Cardiac muscle cell (in vitro differentiated cells and primary cell): ENCODE measurements around the gene RTP2. TPM values are rescaled to one million over a fixed set of nuclear protein-coding genes. Genes with fewer than 3 reads are reported as not detected.
"Not testable (repeated sequence)": the region's sequence is repeated elsewhere in the genome, so short reads cannot be mapped to it uniquely, and the experiment has no call there.

Experiments
- DNase-seq, 2 donors: peaks; one replicate each; pipeline versions ENCODE4 v3.0.0 to v3.0.0-alpha.2; 2010 to 2017; ENCODE audit warnings: low read depth in 1 of 2, low spot score in 1 of 2
- H3K27ac ChIP-seq: fragments of 200-600 bp; sonication (generic); 2 replicates; pipeline ENCODE4 v1.5.1; 2016
- H3K27me3 ChIP-seq: fragments of 200-600 bp; sonication (generic); 2 replicates; pipeline ENCODE4 v1.6.0; 2016; ENCODE audit warnings: control low read depth
- H3K36me3 ChIP-seq: fragments of 200-600 bp; sonication (generic); 2 replicates; pipeline ENCODE4 v1.5.1; 2016; ENCODE audit warnings: control low read depth
- H3K4me1 ChIP-seq: fragments of 200-600 bp; sonication (generic); 2 replicates; pipeline ENCODE4 v1.8.1; 2017; ENCODE audit warnings: low read depth, mild to moderate bottlenecking, mixed run types
- H3K4me3 ChIP-seq: fragments of 200-600 bp; sonication (generic); 2 replicates; pipeline ENCODE4 v1.5.1; 2016; ENCODE audit warnings: mild to moderate bottlenecking
- H3K9me3 ChIP-seq: fragments of 200-600 bp; sonication (generic); 2 replicates; pipeline ENCODE4 v1.5.1; 2017; ENCODE audit warnings: low read depth, mild to moderate bottlenecking, control low read depth
- polyA plus RNA-seq: library from polyadenylated mRNA; unstranded; fragments of >200 nt; fragmentation: Nextera tagmentation; extraction: Ambion mirVana; gene quantifications from 2 replicates; pipeline ENCODE4 v1.2.1, GENCODE V29; 2016
- total RNA-seq: library from RNA; depleted of rRNA; stranded (reverse); fragments of >200 nt; gene quantifications from 2 replicates; pipeline ENCODE4 v1.2.3, GENCODE V29; 2016
- TF ChIP-seq, protein P1 (sequence below): IDR thresholded peaks from 2 replicates; pipeline ENCODE4 v1.5.1; 2012; ENCODE audit warnings: low read depth, mild to moderate bottlenecking, low read length

RTP2 gene
- total and polyA plus RNA-seq, 2 experiments from 2014 or later = not detected

DNA sequence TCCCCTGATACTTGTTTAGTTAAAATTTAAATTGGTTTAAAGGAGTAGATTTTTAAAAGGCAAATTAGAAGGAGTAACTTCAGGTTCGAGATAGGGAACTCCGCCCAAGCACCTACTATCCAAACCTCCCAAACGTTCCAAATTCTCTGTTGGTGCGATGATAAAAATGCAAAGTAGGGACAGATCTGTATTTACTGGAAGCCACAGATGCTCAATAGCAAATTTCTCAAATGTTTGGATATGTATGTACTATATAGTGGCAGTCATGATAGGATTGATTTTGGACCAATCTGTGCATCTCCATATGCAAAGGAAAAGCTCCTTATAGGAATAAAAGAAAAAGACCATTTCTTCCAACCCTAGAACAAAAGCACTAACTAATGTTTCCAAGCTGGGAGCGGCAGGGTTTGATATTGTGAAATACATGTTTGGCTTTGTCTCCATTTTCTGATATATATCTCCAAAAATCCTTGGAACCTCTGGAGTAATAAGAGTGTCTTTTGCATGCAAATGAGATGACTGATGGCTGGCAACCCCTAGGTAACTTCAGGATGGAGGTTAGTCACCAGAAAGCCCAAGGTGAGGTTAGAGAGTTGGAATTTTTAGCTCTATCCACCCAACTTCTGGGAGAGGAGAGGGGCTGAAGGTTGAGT is 15.6 kb downstream of the RTP2 start:
- H3K27ac ChIP-seq = no peak overlapping the region
- no peaks in the 10 kb centered on the region for H3K27me3 ChIP-seq
- H3K4me3 ChIP-seq = no peak overlapping the region
- DNase-seq = no peak
- no peaks in the 10 kb centered on the region for H3K9me3 ChIP-seq
- H3K4me1 ChIP-seq = no peaks in the 10 kb centered on the region
- no peaks in the 10 kb centered on the region for H3K36me3 ChIP-seq
- TF ChIP-seq, protein P1, sequence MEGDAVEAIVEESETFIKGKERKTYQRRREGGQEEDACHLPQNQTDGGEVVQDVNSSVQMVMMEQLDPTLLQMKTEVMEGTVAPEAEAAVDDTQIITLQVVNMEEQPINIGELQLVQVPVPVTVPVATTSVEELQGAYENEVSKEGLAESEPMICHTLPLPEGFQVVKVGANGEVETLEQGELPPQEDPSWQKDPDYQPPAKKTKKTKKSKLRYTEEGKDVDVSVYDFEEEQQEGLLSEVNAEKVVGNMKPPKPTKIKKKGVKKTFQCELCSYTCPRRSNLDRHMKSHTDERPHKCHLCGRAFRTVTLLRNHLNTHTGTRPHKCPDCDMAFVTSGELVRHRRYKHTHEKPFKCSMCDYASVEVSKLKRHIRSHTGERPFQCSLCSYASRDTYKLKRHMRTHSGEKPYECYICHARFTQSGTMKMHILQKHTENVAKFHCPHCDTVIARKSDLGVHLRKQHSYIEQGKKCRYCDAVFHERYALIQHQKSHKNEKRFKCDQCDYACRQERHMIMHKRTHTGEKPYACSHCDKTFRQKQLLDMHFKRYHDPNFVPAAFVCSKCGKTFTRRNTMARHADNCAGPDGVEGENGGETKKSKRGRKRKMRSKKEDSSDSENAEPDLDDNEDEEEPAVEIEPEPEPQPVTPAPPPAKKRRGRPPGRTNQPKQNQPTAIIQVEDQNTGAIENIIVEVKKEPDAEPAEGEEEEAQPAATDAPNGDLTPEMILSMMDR = no peak

DNA sequence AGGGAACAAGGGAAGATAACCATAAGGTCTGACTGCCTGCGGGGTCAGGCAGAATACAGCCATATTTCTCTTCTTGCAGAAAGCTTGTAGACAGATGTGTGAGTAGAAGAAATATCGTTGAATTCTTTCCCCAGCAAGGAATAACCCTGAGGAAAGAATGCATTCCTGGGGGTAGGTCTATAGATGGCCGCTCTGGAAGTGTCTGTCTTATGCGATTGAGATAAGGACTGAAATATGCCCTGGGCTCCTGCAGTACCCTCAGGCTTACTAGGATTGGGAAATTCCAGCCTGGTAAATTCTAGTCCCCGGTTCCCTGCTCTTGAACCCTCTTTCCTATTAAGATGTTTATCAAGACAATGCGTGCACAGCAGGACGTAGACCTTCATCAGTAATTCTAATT is 16.4 kb downstream of the RTP2 start:
- H3K4me3 ChIP-seq = no peak overlapping the region

DNA sequence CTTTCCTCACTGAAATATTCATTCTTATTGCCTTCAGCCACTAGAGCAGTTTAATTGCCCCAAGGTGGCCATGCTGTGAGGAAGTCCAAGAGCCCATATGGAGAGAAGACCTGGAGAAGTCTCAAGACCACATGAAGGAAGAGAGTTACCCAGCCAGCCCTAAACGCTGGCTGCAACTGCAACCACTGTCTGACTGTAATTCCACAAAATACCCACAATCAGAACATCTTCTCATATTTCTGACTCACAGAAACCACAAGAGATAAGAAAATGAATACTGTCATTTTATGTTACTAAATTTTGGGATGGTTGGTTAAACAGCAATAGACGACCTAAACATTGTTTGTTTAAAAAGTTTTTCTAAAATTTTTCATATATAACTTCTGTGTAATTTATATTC is 17.5 kb downstream of the RTP2 start:
- Histone ChIP-seq H3K4me3 (no peak overlapping the region), H3K27me3 (no peaks in the 10 kb centered on the region), H3K36me3 (no peaks in the 10 kb centered on the region), H3K27ac (no peak overlapping the region), H3K4me1 (no peaks in the 10 kb centered on the region), H3K9me3 (no peaks in the 10 kb centered on the region)
- TF ChIP-seq, protein P1 = no peak
- peak in 1 of 2 donors; percentile 62 for DNase-seq

More for the DNA sequence above, 16.4 kb downstream of the RTP2 start:
- TF ChIP-seq, protein P1 = no peak
- Histone ChIP-seq H3K27ac (no peak overlapping the region), H3K36me3 (no peaks in the 10 kb centered on the region), H3K27me3 (no peaks in the 10 kb centered on the region), H3K9me3 (no peaks in the 10 kb centered on the region), H3K4me1 (no peaks in the 10 kb centered on the region)
- DNase-seq = no peak

DNA sequence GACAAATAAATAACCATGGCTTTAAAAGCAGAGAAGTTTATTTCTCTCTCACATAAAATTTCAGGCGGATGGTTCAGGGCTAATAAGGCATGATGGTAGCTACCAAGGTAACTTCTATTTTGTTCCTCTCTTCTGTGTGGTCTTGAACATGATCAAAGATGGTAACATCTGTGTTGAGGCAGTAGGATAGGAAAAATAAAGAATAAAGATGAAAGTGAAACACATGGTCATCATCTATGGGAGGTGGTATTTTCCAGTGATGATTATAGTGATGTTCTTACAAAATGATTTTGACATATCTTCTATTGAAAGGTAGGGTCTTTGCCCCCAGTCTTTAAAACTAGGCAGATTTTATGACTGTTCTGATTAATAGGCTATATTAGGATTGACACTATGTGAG is 17.9 kb downstream of the RTP2 start:
- Histone ChIP-seq H3K4me3 (no peak overlapping the region), H3K4me1 (peaks cover under 1% of the 10 kb centered on the region), H3K27me3 (no peaks in the 10 kb centered on the region), H3K36me3 (no peaks in the 10 kb centered on the region), H3K9me3 (no peaks in the 10 kb centered on the region), H3K27ac (no peak overlapping the region)
- TF ChIP-seq, protein P1 = no peak
- no peak for DNase-seq

DNA sequence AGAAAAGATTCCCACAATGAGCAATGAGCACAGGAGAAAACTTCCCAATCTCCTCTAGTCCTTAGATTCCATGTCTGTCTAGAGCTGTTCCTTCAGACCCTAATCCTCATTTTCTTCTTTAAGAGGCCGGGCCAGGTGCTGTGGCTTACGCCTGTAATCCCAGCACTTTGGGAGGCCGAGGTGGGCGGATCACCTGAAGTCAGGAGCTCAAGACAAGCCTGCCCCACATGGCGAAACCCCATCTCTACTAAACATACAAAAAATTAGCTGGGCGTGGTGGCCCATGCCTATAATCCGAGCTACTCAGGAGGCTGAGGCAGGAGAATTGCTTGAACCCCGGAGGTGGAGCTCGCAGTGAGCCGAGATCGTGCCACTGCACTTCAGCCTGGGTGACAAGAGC is 20.6 kb downstream of the RTP2 start:
- H3K36me3 ChIP-seq, H3K4me3 ChIP-seq, H3K9me3 ChIP-seq, DNase-seq, H3K27me3 ChIP-seq, H3K4me1 ChIP-seq, H3K27ac ChIP-seq: not testable (repeated sequence)

DNA sequence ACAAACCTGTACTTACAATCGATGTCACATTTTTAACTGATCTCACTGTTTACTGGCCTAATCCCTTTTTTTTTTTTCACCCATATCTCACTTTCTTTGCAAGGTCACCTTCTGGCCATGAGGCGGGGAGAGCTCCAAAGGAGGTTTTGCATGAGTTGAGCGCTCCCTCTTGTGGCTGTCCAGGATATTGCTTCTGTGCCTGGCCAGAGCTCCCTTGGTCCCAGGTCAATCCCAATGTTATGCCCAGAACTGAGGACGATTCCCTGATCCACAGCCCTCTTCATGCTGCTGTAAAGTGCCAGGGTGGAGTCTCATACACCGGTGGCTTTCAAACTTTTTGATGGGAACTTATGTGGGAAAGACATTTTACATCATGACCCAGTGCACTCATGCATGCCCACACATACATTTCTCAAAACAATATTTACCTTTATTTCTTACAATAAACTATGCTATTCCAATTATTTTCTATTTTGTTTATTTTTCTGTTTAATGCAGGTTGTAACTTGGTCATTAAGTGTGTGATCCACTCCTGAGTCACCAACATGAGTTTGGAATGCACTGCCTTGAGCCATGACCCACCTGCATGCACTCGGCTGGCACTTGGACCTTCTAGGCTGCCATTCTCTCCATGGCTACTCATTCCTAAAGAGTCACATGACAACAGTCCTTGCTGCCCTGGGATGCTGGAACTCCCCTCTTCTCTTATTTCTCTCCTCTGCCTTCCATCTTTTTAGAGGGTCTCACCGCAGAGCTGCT is 22.5 kb downstream of the RTP2 start:
- H3K4me3 ChIP-seq = no peak overlapping the region
- H3K27me3 ChIP-seq = no peaks in the 10 kb centered on the region
- TF ChIP-seq, protein P1 = peak; percentile 92
- peaks cover 6% of the 10 kb centered on the region for H3K4me1 ChIP-seq
- DNase-seq = peak; percentile 86 to 88
- no peaks in the 10 kb centered on the region for H3K9me3 ChIP-seq
- no peaks in the 10 kb centered on the region for H3K36me3 ChIP-seq
- H3K27ac ChIP-seq = peak overlapping the region; percentile 15
